Chondrocyte (in vitro differentiated cells): ENCODE data around the gene RASGRP2. TPM values are rescaled to one million over a fixed set of nuclear protein-coding genes. Genes with fewer than 3 reads are reported as not detected.
A peak's percentile ranks its signal among the peaks of the same experiment; 100 is the strongest.

Source experiments
- DNase-seq: peaks from one replicate; pipeline ENCODE4 v3.0.0; 2021; ENCODE audit warnings: mixed read lengths, low spot score
- H3K27ac Mint-ChIP-seq: one replicate; pipeline ENCODE4 v1.8.0; 2021; ENCODE audit warnings: mild to moderate bottlenecking, moderate library complexity, mixed read lengths; ENCODE audit not compliant: unreplicated experiment
- H3K27me3 Mint-ChIP-seq: 2 replicates; pipeline ENCODE4 v1.8.0; 2021; ENCODE audit warnings: low read depth, mixed read lengths
- H3K36me3 Mint-ChIP-seq: 2 replicates; pipeline ENCODE4 v1.8.0; 2021; ENCODE audit warnings: low read depth, mixed read lengths
- H3K4me1 Mint-ChIP-seq: 2 replicates; pipeline ENCODE4 v1.8.0; 2021; ENCODE audit warnings: low read depth, mild to moderate bottlenecking, mixed read lengths
- H3K4me3 Mint-ChIP-seq: one replicate; pipeline ENCODE4 v1.8.0; 2021; ENCODE audit warnings: mild to moderate bottlenecking, moderate library complexity, mixed read lengths; ENCODE audit not compliant: unreplicated experiment
- H3K9me3 Mint-ChIP-seq: 2 replicates; pipeline ENCODE4 v1.8.0; 2021; ENCODE audit warnings: low read depth, mixed read lengths
- total RNA-seq: library from RNA; stranded (reverse); gene quantifications from 3 replicates; pipeline ENCODE4 v1.2.1, GENCODE V29; 2021
- TF ChIP-seq, protein P1 (sequence below): fragments of 200-600 bp; sonication (generic); IDR thresholded peaks from 2 replicates; pipeline ENCODE4 v1.5.0; 2021; ENCODE audit warnings: antibody characterized with exemption, mild to moderate bottlenecking, moderate library complexity

Gene RASGRP2
- total RNA-seq, 1 donor from 2014 or later = 11.4 TPM

- H3K4me3 Mint-ChIP-seq = no peak overlapping the region
- no peaks in the 10 kb centered on the region for H3K27me3 Mint-ChIP-seq
- no peak for DNase-seq
- peaks cover 11% of the 10 kb centered on the region for H3K4me1 Mint-ChIP-seq
- H3K9me3 Mint-ChIP-seq = no peaks in the 10 kb centered on the region
- peaks cover 65% of the 10 kb centered on the region for H3K36me3 Mint-ChIP-seq
- TF ChIP-seq, protein P1, sequence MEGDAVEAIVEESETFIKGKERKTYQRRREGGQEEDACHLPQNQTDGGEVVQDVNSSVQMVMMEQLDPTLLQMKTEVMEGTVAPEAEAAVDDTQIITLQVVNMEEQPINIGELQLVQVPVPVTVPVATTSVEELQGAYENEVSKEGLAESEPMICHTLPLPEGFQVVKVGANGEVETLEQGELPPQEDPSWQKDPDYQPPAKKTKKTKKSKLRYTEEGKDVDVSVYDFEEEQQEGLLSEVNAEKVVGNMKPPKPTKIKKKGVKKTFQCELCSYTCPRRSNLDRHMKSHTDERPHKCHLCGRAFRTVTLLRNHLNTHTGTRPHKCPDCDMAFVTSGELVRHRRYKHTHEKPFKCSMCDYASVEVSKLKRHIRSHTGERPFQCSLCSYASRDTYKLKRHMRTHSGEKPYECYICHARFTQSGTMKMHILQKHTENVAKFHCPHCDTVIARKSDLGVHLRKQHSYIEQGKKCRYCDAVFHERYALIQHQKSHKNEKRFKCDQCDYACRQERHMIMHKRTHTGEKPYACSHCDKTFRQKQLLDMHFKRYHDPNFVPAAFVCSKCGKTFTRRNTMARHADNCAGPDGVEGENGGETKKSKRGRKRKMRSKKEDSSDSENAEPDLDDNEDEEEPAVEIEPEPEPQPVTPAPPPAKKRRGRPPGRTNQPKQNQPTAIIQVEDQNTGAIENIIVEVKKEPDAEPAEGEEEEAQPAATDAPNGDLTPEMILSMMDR = no peak
- H3K27ac Mint-ChIP-seq = no peak overlapping the region
These were observed 25.3 kb upstream of the RASGRP2 start for GRCh38 chr11:64769283-64769682.

DNA sequence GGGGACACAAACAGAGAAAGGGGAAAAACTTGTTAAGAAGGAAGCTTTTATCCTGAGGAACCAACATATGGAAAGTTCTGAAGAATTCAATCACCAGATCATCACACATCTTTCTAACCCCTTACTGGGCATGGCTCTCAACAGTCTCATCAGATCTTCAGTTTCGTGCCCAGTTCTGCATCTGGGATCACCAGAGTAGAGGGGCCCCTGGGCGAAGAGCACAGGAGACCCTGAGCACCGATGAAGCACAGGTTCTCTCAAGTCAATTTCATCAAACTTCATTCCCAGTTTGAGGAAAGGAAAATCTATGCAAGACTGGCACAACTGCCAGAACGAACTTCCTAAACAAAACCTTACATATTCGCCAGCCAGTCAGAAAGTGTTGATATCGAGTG, 24.4 kb upstream of the RASGRP2 start:
- H3K27me3 Mint-ChIP-seq = no peaks in the 10 kb centered on the region

GRCh38 chr11:64767344-64768299, 23.7 kb upstream of the RASGRP2 start:
- TF ChIP-seq, protein P1 = peak; percentile 86
- H3K36me3 Mint-ChIP-seq = peaks cover 67% of the 10 kb centered on the region
- peak overlapping the region; percentile 36 for H3K27ac Mint-ChIP-seq
- no peaks in the 10 kb centered on the region for H3K27me3 Mint-ChIP-seq
- H3K4me3 Mint-ChIP-seq = no peak overlapping the region
- no peaks in the 10 kb centered on the region for H3K9me3 Mint-ChIP-seq
- peak; percentile 87 for DNase-seq
- H3K4me1 Mint-ChIP-seq = peaks cover 20% of the 10 kb centered on the region

More for the DNA sequence above, 24.4 kb upstream of the RASGRP2 start:
- TF ChIP-seq, protein P1 = no peak
- Mint-ChIP-seq H3K27ac (peak overlapping the region; percentile 36), H3K4me3 (no peak overlapping the region), H3K4me1 (peaks cover 15% of the 10 kb centered on the region), H3K9me3 (no peaks in the 10 kb centered on the region), H3K36me3 (peaks cover 66% of the 10 kb centered on the region)
- no peak for DNase-seq

DNA sequence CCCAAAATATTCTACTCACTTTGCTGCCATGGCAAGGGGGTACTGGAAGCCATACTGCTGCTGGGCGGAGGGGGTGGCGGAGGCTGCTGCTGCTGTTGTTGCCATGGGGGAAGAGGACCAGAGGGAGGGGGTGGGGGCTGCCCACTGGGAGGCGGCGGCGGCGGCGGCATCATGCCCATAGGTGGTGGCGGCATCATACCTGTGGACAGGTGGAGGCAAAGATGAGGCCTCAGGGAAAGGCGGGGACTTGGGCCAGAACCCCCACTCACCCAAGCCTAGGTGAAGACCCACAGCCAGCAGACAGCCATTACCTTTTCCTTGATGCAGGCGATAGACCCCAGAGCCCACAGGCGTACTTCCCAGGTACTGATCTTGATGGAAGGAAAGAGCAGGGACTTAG, 22.9 kb upstream of the RASGRP2 start:
- peaks cover 65% of the 10 kb centered on the region for H3K36me3 Mint-ChIP-seq
- TF ChIP-seq, protein P1 = no peak
- peaks cover 25% of the 10 kb centered on the region for H3K4me1 Mint-ChIP-seq
- no peaks in the 10 kb centered on the region for H3K27me3 Mint-ChIP-seq
- peak; percentile 49 for DNase-seq
- no peak overlapping the region for H3K4me3 Mint-ChIP-seq
- H3K9me3 Mint-ChIP-seq = no peaks in the 10 kb centered on the region
- no peak overlapping the region for H3K27ac Mint-ChIP-seq

DNA sequence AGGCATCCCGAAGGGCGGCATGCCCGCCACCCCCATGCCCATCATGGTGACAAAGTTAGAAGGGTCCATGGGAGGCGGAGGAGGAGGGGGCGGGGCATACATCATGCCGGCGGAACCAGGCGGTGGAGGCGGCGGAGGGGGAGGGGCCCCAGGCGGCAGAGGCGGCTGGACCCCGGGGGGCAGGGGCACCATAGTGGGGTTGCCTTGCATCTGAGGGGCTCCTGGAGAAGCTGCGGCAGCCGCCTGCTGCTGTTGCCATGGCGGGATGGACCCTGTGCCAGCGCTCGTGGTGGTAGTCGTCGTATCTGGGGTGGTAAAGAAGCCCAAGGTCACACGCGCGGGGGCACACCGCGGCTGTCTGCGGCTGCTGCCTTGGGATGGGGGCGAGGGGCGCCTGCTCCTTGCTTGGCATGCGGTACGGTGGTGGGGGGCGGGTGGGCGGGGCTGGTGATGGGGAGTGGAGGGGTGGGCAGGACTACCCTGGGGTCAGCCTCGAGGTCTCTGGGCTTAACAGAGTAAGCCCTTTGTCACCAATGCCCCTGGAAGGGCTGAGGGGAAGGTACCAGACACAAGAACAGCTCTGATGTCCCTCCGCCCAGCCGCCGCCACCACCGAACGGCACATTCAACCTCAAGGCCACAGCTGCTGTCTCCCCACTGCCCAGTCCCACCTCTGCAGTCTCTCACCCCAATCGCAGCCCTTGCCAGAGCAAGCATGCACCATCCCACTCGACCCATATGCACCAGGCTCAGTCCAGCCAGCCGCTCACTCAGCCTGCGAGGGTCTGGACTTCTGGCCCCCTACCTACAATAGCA, 22.1 kb upstream of the RASGRP2 start:
- H3K27me3 Mint-ChIP-seq = no peaks in the 10 kb centered on the region
- H3K4me1 Mint-ChIP-seq = peaks cover 25% of the 10 kb centered on the region
- H3K9me3 Mint-ChIP-seq = no peaks in the 10 kb centered on the region
- TF ChIP-seq, protein P1 = no peak
- no peak overlapping the region for H3K4me3 Mint-ChIP-seq
- DNase-seq = peak; percentile 79
- H3K36me3 Mint-ChIP-seq = peaks cover 60% of the 10 kb centered on the region
- H3K27ac Mint-ChIP-seq = no peak overlapping the region
